HG02840 (cell line): ENCODE results near the gene NALCN.

ENCODE experiments used
- ATAC-seq: cut with Tn5 transposase; IDR thresholded peaks from one replicate; pipeline ENCODE4 v1.9.1; 2021; ENCODE audit warnings: mild to moderate bottlenecking, moderate library complexity, moderate number of reproducible peaks; ENCODE audit not compliant: unreplicated experiment, low FRiP score

NALCN gene

DNA sequence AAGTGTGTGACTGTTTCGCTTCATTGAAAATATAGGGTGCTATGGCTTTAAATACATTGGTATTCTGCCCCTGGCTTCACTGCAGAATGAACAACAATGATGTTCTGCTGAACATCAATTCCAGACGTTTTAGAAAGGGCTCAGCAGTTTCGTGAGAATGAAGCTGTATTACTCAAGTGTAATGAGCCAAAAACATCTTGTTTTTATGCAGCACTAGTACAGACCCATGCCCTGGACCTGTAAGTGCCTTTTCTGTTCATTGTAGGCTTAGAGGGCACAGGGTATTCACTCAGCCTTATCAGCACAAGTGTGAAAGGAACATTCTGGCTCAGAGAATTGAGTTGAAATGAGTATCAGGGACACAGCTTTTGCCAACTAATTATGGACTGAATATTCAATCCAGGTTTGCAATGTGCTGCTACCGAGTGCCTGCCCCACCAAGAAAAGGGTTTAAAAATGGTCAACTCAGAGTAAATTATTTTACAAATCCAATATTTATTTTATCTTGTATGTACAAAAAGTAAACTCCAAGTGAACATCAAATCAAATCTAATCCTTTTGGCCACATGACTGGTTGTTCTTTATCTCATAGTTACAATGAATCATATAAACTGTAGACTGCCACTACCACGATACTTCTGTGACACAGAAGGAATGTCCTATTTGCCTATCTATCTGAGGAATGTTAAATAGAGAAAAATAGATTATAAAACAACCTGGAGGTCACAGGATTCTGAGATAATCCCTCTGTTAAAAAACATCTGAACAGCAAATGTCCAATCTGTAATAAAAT is 362.8 kb downstream of the NALCN start:
- ATAC-seq = no peak

DNA sequence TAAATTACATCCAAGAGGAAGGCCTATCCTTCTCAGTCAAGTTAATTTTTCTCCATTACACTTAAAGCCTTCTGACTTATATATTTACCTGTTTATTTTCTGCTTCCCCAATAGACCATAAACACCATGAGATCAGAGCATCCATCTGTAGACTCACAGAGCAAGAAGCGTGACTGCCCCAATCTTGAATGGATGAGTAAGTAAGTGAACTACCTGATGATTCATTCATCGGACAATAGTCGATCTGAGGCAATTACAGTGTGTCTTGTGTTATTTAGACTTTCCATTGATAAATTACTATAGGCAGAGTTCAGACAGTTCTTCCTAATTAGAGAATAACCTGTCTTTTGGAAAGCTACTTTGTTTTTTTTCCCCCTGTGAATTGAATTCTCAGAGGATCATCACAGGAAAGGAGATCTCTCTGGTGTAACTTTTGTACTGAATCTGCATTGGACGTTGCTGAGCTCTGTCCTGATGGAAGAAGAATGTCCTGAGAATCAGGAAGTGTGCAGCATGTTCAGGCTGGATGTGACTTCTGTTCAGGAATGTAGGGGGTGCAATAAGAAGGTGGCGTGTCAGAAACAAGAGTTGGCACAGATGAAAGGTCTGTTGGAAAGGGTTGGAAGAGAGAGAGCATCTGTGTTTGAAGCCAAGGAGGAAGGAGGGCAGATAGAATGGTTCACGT is 367.0 kb downstream of the NALCN start:
- ATAC-seq = no peak

DNA sequence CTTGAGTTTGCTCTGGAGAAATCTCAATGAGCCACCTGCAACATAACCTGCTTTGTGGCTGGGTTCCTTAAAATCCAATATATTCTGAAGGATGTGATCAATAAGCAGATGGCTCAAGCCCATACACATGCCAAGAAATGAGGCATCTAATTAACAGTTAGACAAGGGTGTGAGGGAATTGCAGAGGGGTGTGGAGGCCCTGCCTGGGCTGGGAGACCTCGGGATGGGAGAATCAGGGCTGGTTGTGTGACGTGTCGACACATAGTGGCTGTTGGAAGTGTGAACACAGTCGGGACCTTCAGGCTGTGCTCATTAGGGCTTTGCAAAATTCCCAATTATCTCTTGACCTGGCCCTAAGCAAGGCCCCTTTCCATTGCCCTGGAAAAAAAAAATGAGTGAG is 379.8 kb downstream of the NALCN start:
- no peak for ATAC-seq

DNA sequence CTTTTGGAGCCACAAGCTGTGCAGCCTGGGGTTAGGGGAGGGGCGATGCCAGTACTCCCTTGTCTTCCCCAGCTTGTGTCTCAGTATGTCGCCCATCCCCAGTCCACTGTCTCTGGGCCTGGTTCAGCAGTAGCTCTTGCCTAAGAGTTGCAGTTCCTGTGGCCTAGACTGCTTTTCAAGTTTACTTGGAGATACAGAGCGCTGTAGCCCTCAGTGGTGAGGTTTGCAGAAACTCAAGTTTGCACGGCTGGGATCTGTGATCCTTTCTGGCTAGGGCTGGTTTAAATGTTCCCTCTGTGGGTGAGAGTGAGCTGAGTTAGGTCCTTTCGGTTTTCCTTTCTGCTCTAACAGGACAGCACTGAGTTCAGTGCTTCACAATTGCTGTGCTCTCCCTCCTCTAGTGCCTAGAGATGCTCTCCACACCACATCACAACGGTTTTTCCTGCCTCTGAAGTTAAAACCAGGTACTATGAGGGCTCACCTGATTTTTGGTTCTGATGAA is 381.1 kb downstream of the NALCN start:
- no peak for ATAC-seq

DNA sequence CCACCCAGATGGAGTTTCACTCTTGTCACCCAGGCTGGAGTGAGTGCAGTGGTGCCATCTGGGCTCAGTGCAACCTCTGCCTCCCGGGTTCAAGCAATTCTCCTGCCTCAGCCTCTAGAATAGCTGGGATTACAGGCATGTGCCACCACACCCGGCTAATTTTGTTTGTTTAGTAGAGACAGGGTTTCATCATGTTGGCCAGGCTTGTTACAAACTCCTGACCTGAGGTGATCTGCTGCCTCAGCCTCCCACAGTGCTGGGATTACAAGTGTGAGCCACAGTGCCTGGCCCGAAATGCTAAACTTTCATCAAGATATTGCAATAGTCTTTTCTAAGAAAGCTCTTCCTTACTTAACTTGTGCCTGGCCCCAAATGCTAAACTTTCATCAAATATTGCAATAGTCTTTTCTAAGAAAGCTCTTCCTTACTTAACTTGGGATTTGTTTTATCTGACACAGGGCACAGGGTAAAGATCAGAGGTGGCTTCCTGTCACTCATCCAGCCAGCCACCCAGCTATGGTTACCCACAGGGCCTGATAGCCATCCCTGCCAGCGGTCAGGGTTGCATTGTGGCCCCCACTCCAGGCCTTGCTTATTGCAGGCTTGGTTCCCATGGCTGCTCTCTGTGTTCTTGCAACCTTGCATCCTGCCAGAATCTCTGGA is 389.4 kb downstream of the NALCN start:
- no peak for ATAC-seq

DNA sequence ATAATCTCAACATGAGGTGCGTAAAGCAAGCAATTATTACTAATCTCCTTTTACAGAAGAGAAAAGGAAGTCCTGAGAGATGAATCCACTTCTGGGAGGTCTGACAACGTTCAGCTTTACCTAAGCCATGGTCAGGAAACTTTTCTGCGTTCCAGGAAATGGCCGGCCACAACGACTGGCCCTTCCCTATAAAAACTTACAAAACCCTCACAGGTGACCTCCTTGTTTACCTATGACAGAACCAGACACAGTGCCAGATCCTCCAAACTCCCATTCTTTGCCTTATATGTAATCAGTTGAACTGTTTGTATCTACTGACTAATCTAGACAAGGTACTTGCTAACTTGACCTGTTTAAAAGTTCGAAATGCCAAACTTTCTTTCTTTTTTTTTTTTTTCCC is 390.0 kb downstream of the NALCN start:
- no peak for ATAC-seq

DNA sequence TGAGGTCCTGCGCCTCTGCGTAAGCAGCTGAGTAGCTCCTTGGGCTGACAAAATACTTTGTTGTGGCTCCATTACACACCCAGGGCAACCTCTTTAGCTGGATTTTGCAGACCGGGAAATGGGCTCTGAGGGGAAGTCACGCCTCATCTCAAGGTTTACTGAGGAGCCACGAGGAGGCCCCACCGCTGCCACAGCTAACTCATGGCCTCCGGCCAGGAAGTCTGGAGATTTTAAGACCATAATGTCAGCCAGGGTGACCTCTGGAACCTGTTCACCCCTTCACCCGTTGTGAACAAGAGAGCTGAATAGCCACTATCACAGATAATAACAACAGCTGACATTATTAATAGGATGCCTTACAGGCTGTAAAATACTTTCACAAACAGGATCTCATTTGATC is 390.4 kb downstream of the NALCN start:
- ATAC-seq = no peak

DNA sequence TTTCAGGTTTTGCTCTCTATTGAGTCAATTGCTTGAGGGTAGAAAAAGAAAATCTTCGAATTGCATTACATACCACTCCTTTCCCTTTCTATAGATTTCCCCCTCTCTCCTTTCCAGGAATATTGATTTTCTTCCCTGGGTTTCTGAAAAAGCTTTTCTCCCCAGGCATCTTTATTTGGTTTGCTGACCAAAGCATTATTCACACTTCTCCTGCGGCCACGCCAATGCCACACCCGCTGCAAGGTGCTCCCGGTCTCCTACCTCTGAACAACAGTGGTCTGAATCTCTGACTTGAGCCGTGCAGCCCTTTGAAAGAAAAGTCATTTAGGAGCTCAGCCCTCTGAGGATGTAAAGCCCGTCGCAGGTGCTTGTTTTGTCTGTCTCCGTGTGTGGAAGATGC is 390.8 kb downstream of the NALCN start:
- ATAC-seq = no peak

DNA sequence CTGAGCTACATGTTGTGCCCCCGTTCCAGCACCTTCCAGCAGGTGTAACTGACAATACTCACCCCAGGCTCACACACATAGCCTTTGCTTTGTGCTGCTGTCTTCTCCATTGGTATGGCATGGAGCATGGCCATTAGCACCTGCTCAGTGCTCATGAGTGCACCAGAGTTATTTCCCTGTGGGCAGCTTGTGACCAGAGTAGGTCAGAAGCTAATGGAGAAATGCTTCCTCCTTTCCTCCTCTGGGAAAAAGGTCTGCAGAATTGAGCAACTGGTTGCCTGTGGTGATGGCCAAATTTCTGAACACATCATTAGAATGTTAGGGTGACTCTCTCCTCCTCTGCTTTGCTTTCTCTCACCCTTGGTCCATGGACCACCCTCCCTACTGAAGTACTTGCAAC is 397.2 kb downstream of the NALCN start:
- ATAC-seq = no peak

DNA sequence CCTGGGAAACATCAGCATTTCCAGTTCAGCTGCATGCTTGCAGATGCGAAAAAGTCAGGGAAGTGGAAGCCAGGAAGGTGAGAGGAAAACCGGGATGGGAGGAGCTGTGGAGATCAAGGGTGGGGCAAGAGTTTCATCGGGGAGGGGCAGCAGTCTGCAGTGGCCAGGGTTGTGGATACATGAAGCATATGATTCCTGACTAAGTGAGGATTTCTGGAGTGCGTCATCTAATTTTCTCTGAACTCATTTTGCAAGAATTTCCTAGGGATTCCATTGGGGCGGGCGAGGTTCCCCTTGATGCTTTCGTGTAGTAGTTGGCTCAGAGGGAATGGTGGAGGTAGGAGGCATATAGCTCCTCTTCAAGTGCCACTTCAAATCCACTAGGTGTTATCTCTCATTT is 397.6 kb downstream of the NALCN start:
- no peak for ATAC-seq

DNA sequence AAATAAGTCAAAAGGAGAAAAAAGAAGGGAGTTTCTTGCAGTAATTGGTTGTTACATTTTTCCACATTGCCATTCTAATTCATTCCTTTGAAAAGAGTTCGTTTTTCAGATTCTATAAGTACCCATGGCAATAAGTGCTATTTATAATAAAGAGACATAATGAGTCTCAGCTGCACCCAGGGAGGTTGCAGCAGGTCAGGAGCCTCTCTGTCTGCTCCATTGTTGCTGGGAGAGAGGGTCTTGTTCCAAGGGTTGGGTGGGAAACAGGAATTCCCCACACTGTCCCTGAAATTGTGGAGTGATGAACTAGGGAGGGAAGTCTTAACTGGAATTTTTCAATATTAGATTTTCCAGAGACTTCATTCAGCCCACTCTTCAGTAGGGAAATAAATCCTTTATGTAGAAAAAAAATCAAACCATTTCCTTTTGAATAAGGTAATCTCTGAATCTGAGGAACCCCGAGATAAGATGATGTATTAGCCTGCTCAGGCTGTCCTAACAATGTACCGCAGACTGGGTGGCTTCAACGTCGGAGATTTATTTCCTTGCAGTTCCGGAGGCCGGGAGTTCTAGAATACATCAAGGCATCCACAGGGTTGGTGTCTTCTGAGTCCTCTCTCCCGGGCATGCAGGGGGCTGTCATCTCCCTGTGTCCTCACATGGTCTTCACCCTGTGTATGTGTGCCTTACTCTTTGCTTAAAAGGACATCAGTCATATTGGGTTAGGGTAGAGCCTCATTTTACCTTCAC is 399.0 kb downstream of the NALCN start:
- ATAC-seq = no peak

DNA sequence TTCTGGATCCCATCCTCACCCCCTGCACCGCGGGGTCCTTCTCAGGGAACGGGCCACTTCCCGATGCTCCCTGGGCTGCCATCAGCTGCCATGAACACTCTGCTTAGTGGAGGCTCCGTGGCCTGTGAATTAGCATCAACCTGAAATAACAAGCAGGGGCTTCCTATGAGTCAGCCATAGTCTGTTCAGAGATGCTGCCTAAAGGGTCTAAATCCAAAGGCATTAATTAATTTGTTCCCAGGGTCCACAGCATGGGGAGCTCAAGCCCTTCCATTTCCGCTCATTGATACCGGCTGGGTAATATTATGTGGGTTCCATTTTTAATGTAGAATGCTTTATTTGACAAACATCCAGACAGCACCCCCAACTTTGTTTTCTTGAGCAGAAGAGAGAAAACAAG is 399.8 kb downstream of the NALCN start:
- no peak for ATAC-seq

DNA sequence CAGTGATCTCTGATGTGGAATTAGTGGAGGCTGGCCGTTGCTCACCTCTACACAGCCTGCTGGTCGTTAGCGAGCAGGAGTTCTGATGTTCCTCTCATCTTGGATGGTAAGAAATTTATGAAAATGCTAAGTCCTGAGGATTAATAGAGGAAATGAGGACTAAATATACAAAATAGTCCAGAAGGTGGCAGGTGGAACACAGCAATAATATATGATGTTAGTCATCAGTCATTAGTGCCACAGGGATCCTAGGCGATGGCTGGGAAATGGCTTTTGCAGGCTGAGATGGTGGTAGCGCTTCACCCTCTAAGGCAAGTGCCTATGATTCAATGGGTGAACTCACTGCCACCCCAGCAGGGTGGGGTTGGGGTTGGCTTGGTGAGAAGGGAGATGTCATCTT is 403.1 kb downstream of the NALCN start:
- ATAC-seq = no peak

DNA sequence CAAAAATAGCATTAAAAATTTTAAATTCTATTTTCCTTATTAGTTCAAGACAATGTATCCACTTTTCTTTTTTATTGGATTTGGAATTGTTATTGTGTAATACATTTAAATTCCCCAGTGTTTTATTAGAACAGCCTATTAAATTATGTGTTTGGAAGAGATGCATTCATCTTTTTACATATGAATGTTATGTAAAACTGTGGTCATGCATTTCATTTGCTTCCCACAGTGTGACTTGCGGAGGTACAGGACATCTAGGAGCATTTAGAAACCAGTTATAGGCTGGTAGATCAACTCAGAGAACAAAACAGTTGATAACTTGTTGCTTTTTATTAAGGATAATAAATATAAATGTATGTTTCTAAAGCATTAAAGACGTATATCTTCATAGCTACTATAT is 406.2 kb downstream of the NALCN start:
- ATAC-seq = no peak

DNA sequence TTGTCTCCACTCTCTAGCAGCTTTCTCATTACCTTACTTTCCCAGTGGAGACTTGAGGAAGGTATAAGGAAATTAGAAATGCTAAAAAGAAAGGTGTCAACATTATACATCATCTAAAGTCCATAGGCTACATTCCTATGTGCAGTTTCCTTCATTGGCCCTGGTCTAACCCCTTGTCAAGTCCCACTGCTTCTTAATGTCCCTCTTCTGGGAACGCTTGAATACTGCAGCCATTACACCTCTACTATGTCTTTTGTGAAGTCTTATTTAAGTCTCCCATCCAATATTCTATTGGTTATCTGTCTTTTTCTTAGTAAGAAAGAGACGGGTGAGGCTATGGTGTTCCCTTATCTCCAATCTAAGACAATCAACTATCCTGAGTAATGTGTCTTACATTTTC is 409.1 kb downstream of the NALCN start:
- no peak for ATAC-seq
